GM12878 (cell line): ENCODE measurements around the gene TSPO2.

Experiments
- CEBPZ ChIP-seq: fragments of 150-350 bp; IDR thresholded peaks from 2 replicates; pipeline ENCODE4 v1.6.1; 2016; ENCODE audit warnings: low read depth, low read length
- CTCF ChIP-seq, 3 experiments: IDR thresholded peaks in 2 of 3; conservative IDR thresholded peaks in 1 of 3; 2 replicates each; pipeline ENCODE4 v1.5.1; 2011; ENCODE audit warnings: low read depth in 3 of 3, low read length in 3 of 3, mild to moderate bottlenecking in 3 of 3, control low read depth in 2 of 3, moderate library complexity in 2 of 3, inconsistent platforms in 1 of 3, mixed read lengths in 1 of 3; ENCODE audit not compliant: control insufficient read depth in 2 of 3, insufficient read depth in 1 of 3; ENCODE audit errors: extremely low read depth in 1 of 3
- JUND ChIP-seq: IDR thresholded peaks from 2 replicates; pipeline ENCODE4 v1.6.1; 2012; ENCODE audit warnings: low read depth, mild to moderate bottlenecking, low read length, improper control_type of control experiment, moderate library complexity
- MAX ChIP-seq: IDR thresholded peaks from 2 replicates; pipeline ENCODE4 v1.6.1; 2012; ENCODE audit warnings: low read depth, low read length, improper control_type of control experiment
- PBX3 ChIP-seq: IDR thresholded peaks from 2 replicates; pipeline ENCODE4 v1.6.1; 2011; ENCODE audit warnings: mild to moderate bottlenecking, low read depth, low read length, moderate library complexity; ENCODE audit not compliant: insufficient replicate concordance
- POLR2A ChIP-seq: IDR thresholded peaks from 2 replicates; pipeline ENCODE4 v1.6.1; 2011; ENCODE audit warnings: low read depth, mild to moderate bottlenecking, low read length
- POLR2AphosphoS5 ChIP-seq: IDR thresholded peaks from 2 replicates; pipeline ENCODE4 v1.6.1; 2011; ENCODE audit warnings: mild to moderate bottlenecking, low read length, inconsistent platforms
- TAF1 ChIP-seq: IDR thresholded peaks from 2 replicates; pipeline ENCODE4 v1.6.1; 2011; ENCODE audit warnings: mild to moderate bottlenecking, low read depth, low read length, borderline replicate concordance
- ZBTB33 ChIP-seq: fragments of 450-650 bp; IDR thresholded peaks from 2 replicates; pipeline ENCODE4 v1.6.1; 2017; ENCODE audit warnings: mild to moderate bottlenecking

- TF ChIP-seq POLR2A (no peak), CEBPZ (no peak), CTCF (IDR thresholded peaks at IDR 0.05 in 2 of 3, conservative IDR thresholded peaks at IDR 0.05 in 1 of 3; ENCODE audit: control insufficient read depth in 2 of 3, extremely low read depth in 1 of 3, insufficient read depth in 1 of 3, low read depth in 3 of 3, low read length in 3 of 3) (no peak), JUND (no peak), PBX3 (no peak), TAF1 (no peak), POLR2AphosphoS5 (no peak), MAX (no peak), ZBTB33 (no peak)
These were observed 7.7 kb downstream of the TSPO2 start for GRCh38 chr6:41049955-41050354.
